Progenitor cell of endocrine pancreas (in vitro differentiated cells): ENCODE data around the gene CD300C. TPM values are rescaled to one million over a fixed set of nuclear protein-coding genes. Genes with fewer than 3 reads are reported as not detected.

Experiments used
- DNase-seq: peaks from one replicate; pipeline ENCODE4 v3.0.0; 2021; ENCODE audit warnings: low spot score; ENCODE audit not compliant: unreplicated experiment
- H3K27ac Mint-ChIP-seq: 2 replicates; pipeline ENCODE4 v1.8.0; 2021; ENCODE audit warnings: mild to moderate bottlenecking, moderate library complexity, mixed read lengths
- H3K27me3 Mint-ChIP-seq: 2 replicates; pipeline ENCODE4 v1.8.0; 2021; ENCODE audit warnings: mixed read lengths
- H3K36me3 Mint-ChIP-seq: 2 replicates; pipeline ENCODE4 v1.8.0; 2022; ENCODE audit warnings: mixed read lengths; ENCODE audit not compliant: insufficient read depth
- H3K4me1 Mint-ChIP-seq: 2 replicates; pipeline ENCODE4 v1.8.0; 2021; ENCODE audit warnings: low read depth, mixed read lengths
- H3K4me3 Mint-ChIP-seq: 2 replicates; pipeline ENCODE4 v1.8.0; 2021; ENCODE audit warnings: low read depth, mild to moderate bottlenecking, moderate library complexity, mixed read lengths
- H3K9me3 Mint-ChIP-seq: 2 replicates; pipeline ENCODE4 v1.8.0; 2021; ENCODE audit warnings: low read depth, mixed read lengths
- CTCF ChIP-seq: fragments of 200-600 bp; sonication (generic); IDR thresholded peaks from one replicate; pipeline ENCODE4 v1.5.0; 2021; ENCODE audit warnings: antibody characterized with exemption, mild to moderate bottlenecking; ENCODE audit not compliant: unreplicated experiment
- total RNA-seq: library from RNA; stranded (reverse); gene quantifications from 2 replicates; pipeline ENCODE4 v1.2.1, GENCODE V29; 2021

Gene CD300C
- total RNA-seq, 1 donor from 2014 or later, result not detected

DNA sequence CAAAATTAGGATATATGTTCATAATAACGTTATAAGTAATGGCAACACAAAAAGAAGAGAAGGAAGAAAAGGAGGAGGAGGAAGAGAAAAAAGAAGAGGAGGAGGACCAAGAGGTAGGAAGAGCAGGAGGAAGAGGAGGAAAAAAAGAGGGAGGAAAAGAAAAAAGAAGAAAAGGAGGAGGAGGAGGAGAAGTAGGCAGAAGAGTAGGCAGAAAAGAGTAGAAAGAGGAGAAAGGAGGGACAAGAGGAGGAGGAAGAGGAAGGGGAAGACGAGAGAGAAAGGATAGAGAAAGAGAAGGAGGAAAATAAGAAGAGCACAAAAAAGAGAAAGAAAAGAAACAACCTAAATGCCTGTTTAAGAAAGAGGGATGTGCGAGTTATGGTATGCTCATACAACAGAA lies 9.0 kb downstream of the CD300C start:
- Mint-ChIP-seq H3K27me3 (peaks cover 38% of the 10 kb centered on the region), H3K27ac (no peak overlapping the region), H3K9me3 (no peaks in the 10 kb centered on the region), H3K4me1 (no peaks in the 10 kb centered on the region), H3K36me3 (no peaks in the 10 kb centered on the region), H3K4me3 (no peak overlapping the region)
- no peak for DNase-seq
- no peak for TF ChIP-seq CTCF

DNA sequence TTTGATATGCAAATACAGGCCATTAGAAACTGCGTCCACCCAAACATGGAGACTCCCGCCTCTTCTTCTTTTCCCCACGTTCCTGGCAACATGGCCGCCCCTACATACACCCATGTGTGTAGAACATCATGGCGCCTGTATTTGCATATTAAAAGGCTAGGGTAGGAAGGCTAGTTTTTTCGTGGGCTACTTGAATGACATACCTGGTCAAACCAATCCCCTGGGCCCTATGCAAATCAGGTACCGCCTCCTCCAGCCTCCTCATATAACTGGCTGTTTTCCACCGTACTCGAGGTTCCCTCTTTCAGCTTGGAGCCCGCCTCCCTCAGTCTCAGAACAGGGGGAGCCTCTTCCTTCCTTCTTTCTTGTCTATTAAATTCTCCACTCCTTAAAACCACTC lies 13.8 kb downstream of the CD300C start:
- no peak overlapping the region for H3K4me3 Mint-ChIP-seq
- no peak for DNase-seq
- TF ChIP-seq CTCF, result no peak
- no peaks in the 10 kb centered on the region for H3K36me3 Mint-ChIP-seq
- no peaks in the 10 kb centered on the region for H3K9me3 Mint-ChIP-seq
- no peaks in the 10 kb centered on the region for H3K4me1 Mint-ChIP-seq
- no peak overlapping the region for H3K27ac Mint-ChIP-seq
- H3K27me3 Mint-ChIP-seq, result peaks cover 32% of the 10 kb centered on the region

- Mint-ChIP-seq H3K36me3 (no peaks in the 10 kb centered on the region), H3K9me3 (no peaks in the 10 kb centered on the region), H3K27ac (no peak within 1 kb of the TSS), H3K27me3 (peaks cover 28% of the 10 kb centered on the region), H3K4me3 (no peak within 1 kb of the TSS), H3K4me1 (no peaks in the 10 kb centered on the region)
- no peak for DNase-seq
- TF ChIP-seq CTCF, result no peak
Observed at GRCh38 chr17:74531231-74531761, 14.6 kb downstream of the CD300C start, which contains the start of gene CD300LB. CD300LB (minus strand) TSS chr17:74531475; CDS start chr17:74531350, 125 bp downstream.

- Mint-ChIP-seq H3K27me3 (peaks cover 29% of the 10 kb centered on the region), H3K4me1 (no peaks in the 10 kb centered on the region), H3K4me3 (no peak overlapping the region), H3K9me3 (no peaks in the 10 kb centered on the region), H3K36me3 (no peaks in the 10 kb centered on the region), H3K27ac (no peak overlapping the region)
- no peak for TF ChIP-seq CTCF
- no peak for DNase-seq
Observed at GRCh38 chr17:74530831-74531150, 15.1 kb downstream of the CD300C start.

- no peak for DNase-seq
- Mint-ChIP-seq H3K27ac (no peak overlapping the region), H3K27me3 (peaks cover 38% of the 10 kb centered on the region), H3K4me1 (no peaks in the 10 kb centered on the region), H3K36me3 (no peaks in the 10 kb centered on the region), H3K9me3 (no peaks in the 10 kb centered on the region), H3K4me3 (no peak overlapping the region)
- TF ChIP-seq CTCF, result no peak
Observed at GRCh38 chr17:74529243-74529642, 16.7 kb downstream of the CD300C start.
